HG03457 (cell line): ENCODE results near the gene LANCL2.
"Not testable (repeated sequence)": the region's sequence is repeated elsewhere in the genome, so short reads cannot be mapped to it uniquely, and the experiment has no call there.

Source experiments
- ATAC-seq: cut with Tn5 transposase; IDR thresholded peaks from one replicate; pipeline ENCODE4 v1.9.1; 2021; ENCODE audit warnings: moderate number of reproducible peaks; ENCODE audit not compliant: unreplicated experiment

Gene LANCL2

GRCh38 chr7:55469271-55469681, 104.1 kb downstream of the LANCL2 start:
- ATAC-seq, result no peak

GRCh38 chr7:55469721-55470120, 104.6 kb downstream of the LANCL2 start:
- no peak for ATAC-seq

DNA sequence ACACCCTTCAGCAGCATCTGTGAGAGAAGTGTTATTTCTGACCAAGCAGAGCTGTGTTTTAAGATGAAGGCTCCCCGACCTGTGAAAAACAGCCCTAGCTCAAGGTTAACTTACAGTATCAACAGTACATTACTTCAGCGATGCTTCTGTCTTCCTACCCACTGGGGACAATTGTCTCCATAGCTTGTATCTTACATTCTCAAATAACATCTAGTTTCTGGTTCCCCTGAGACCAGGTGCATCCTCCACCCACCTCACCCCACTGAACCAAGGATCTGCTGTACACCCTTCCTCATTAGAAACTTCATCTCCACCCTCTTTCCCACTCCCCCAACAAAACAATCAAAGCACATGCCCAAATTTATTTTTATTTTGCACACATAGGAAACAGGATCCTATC, 105.1 kb downstream of the LANCL2 start:
- ATAC-seq, result no peak

- not testable (repeated sequence) for ATAC-seq
Measured at GRCh38 chr7:55471594-55471993, 106.5 kb downstream of the LANCL2 start.

DNA sequence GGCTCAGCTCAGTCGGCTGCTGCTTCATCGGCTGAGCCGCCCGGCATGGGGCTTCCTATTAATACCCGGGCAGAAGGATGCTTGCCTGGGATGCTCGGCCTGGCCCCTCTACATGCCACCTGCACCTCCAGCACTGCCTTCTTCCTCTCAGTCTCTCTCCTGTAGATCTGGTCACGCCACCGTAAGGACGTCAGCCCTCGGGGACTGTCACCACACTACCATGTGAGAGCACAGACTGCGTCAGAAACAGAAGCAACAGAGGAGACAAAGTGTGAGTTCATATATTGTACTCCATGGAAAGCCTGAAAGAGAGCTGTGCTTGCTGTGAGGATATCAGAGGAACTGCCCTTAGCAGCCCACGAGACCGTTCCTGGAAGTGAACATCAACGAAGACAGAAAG, 107.3 kb downstream of the LANCL2 start:
- ATAC-seq, result not testable (repeated sequence)

- ATAC-seq, result no peak
Measured at GRCh38 chr7:55472928-55473725, 108.0 kb downstream of the LANCL2 start.

- no peak for ATAC-seq
Measured at GRCh38 chr7:55473932-55474331, 108.8 kb downstream of the LANCL2 start.

GRCh38 chr7:55474944-55475854, 110.1 kb downstream of the LANCL2 start:
- no peak for ATAC-seq

GRCh38 chr7:55475855-55476803, 111.0 kb downstream of the LANCL2 start:
- ATAC-seq, result no peak

GRCh38 chr7:55476852-55477780, 112.0 kb downstream of the LANCL2 start:
- no peak for ATAC-seq

- ATAC-seq, result no peak
Measured at GRCh38 chr7:55477781-55478374, 112.7 kb downstream of the LANCL2 start.

DNA sequence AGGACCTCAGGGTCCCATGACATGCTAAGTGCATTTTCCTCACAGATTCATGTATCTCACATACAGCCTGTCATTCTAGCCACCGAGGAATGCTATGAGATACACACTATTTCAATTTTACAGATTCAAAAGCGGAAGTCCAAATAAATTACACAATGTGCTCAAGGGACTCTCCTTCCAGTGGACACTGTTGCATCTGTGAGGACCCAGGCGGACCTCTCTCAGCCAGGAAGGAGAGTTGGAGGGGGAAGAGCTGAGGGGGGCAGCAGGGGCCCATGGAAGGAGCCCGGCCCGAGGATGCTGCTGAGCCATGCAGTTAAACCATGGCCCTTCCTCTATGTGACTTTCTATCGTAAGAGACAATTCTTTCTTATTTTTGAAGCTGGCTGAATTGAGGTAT, 113.6 kb downstream of the LANCL2 start:
- ATAC-seq, result no peak

- ATAC-seq, result no peak
Measured at GRCh38 chr7:55481155-55481554, 116.0 kb downstream of the LANCL2 start.

DNA sequence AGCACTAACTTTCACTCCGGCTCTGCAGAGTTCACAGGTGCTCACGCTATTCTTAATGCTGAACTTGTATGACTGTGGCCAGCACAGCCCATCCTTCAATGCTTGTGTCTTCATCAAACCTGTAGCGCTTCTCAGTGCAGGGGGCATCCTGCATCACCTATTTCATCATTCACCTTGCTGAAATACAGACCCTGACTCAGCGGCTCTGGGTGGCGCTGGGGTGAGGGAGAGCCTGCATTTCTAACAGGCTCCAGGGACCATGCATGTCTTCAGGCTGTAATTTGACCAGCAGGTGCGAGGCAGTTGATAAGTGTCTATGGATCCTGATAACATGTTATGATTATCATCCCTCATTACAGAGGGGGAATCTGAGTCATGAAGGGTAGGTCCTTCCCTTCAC, 117.9 kb downstream of the LANCL2 start:
- no peak for ATAC-seq
